Adrenal gland (tissue), 5 donors: Measurements from ENCODE around the gene ZFAND4.
"Not testable (repeated sequence)": the region's sequence is repeated elsewhere in the genome, so short reads cannot be mapped to it uniquely, and the experiment has no call there.

Experiments
- CTCF ChIP-seq, 6 experiments: fragments of 450-650 bp in 4 of 6; fragments of 200-600 bp in 2 of 6; sonication (generic) in 1 of 6; IDR thresholded peaks; 1 replicate in 5 of 6; 2 replicates in 1 of 6; pipeline versions ENCODE4 v1.5.1 to v1.8.0; 2016 to 2021; ENCODE audit warnings: antibody characterized with exemption in 6 of 6, mild to moderate bottlenecking in 2 of 6, moderate library complexity in 1 of 6
- POLR2A ChIP-seq, 2 donors: fragments of 450-650 bp; IDR thresholded peaks; one replicate each; pipeline ENCODE4 v1.6.1; 2017; ENCODE audit warnings: antibody characterized with exemption in 2 of 2, mild to moderate bottlenecking in 2 of 2, moderate library complexity in 1 of 2
- donor health status: DM: no; HTN: no; CAD: no.

- TF ChIP-seq CTCF, POLR2A (IDR thresholded peaks at IDR 0.05): not testable (repeated sequence)
These were observed 38.7 kb upstream of the ZFAND4 start for GRCh38 chr10:45711223-45711622.
